Neural progenitor cell (in vitro differentiated cells): ENCODE data around the gene WDFY2.

Experiments
- CTCF ChIP-seq: fragments of 200-600 bp; sonication (generic); IDR thresholded peaks from 2 replicates; pipeline ENCODE4 v1.5.1; 2017; ENCODE audit warnings: antibody characterized with exemption, mild to moderate bottlenecking
- EZH2 ChIP-seq: fragments of 200-600 bp; sonication (generic); IDR thresholded peaks from 2 replicates; pipeline ENCODE4 v1.6.1; 2017; ENCODE audit warnings: antibody characterized with exemption, mild to moderate bottlenecking, moderate library complexity

GRCh38 chr13:51643882-51644281 is 59.6 kb downstream of the WDFY2 start:
- TF ChIP-seq CTCF, result no peak
- TF ChIP-seq EZH2, result no peak
